ENCODE measurements around the gene DLG1. TPM values are rescaled to one million over a fixed set of nuclear protein-coding genes. Genes with fewer than 3 reads are reported as not detected.

DLG1 gene
- total RNA-seq, result 10 to 100 TPM; 49.6 to 78.9 (median 76.2) TPM

GRCh38 chr3:197298341-197298944 lies at the start of gene DLG1:
TSS of gene DLG1 (minus strand) at chr3:197298612. CDS start at chr3:197297204, 1,408 bp downstream.
- TF ChIP-seq CTCF (IDR thresholded peaks at IDR 0.05; ENCODE audit: low read depth), result no peak

GRCh38 chr3:197348014-197348413 lies 49.6 kb upstream of the DLG1 start:
- TF ChIP-seq CTCF (IDR thresholded peaks at IDR 0.05; ENCODE audit: low read depth), result no peak

- TF ChIP-seq CTCF (IDR thresholded peaks at IDR 0.05; ENCODE audit: low read depth), result no peak
Observed at GRCh38 chr3:197345390-197345789, 47.0 kb upstream of the DLG1 start.

GRCh38 chr3:197344582-197345318 lies 46.3 kb upstream of the DLG1 start:
- no peak for TF ChIP-seq CTCF (IDR thresholded peaks at IDR 0.05; ENCODE audit: low read depth)

GRCh38 chr3:197343656-197344408 lies 45.4 kb upstream of the DLG1 start:
- no peak for TF ChIP-seq CTCF (IDR thresholded peaks at IDR 0.05; ENCODE audit: low read depth)

GRCh38 chr3:197343111-197343510 lies 44.7 kb upstream of the DLG1 start:
- TF ChIP-seq CTCF (IDR thresholded peaks at IDR 0.05; ENCODE audit: low read depth), result no peak

GRCh38 chr3:197340521-197340871 lies 42.1 kb upstream of the DLG1 start:
- TF ChIP-seq CTCF (IDR thresholded peaks at IDR 0.05; ENCODE audit: low read depth), result no peak

Measured in subcutaneous adipose tissue (tissue), 4 donors.